T-helper 22 cell (primary cell): Measurements from ENCODE around the gene EBI3.
A peak's percentile ranks its signal among the peaks of the same experiment; 100 is the strongest.
"Not testable (repeated sequence)": the region's sequence is repeated elsewhere in the genome, so short reads cannot be mapped to it uniquely, and the experiment has no call there.

Source experiments
- DNase-seq: peaks from one replicate; pipeline ENCODE4 v3.0.0-alpha.2; 2020; ENCODE audit warnings: low read depth

Gene EBI3

GRCh38 chr19:4200940-4201542 lies 28.3 kb upstream of the EBI3 start:
- no peak for DNase-seq

GRCh38 chr19:4201798-4202197 lies 27.5 kb upstream of the EBI3 start:
- no peak for DNase-seq

GRCh38 chr19:4206818-4207484 lies 22.4 kb upstream of the EBI3 start:
- DNase-seq, result no peak

GRCh38 chr19:4208385-4209094 lies 20.8 kb upstream of the EBI3 start:
- no peak for DNase-seq

GRCh38 chr19:4210166-4210731 lies 19.1 kb upstream of the EBI3 start:
- DNase-seq, result no peak

GRCh38 chr19:4213116-4213515 lies 16.2 kb upstream of the EBI3 start:
- no peak for DNase-seq

GRCh38 chr19:4215807-4216206 lies 13.5 kb upstream of the EBI3 start:
- no peak for DNase-seq

GRCh38 chr19:4216846-4217245 lies 12.5 kb upstream of the EBI3 start:
- DNase-seq, result no peak

GRCh38 chr19:4217429-4218264 lies 11.7 kb upstream of the EBI3 start:
- no peak for DNase-seq

GRCh38 chr19:4218523-4218922 lies 10.8 kb upstream of the EBI3 start:
- DNase-seq, result not testable (repeated sequence)

GRCh38 chr19:4220188-4220587 lies 9.1 kb upstream of the EBI3 start:
- no peak for DNase-seq

GRCh38 chr19:4224470-4224869 lies 4.9 kb upstream of the EBI3 start:
- no peak for DNase-seq

- DNase-seq, result no peak
These were observed 3.4 kb upstream of the EBI3 start for GRCh38 chr19:4225885-4226284.

- no peak for DNase-seq
These were observed 1.6 kb upstream of the EBI3 start for GRCh38 chr19:4227771-4228170.

- no peak for DNase-seq
These were observed 551 bp upstream of the EBI3 start for GRCh38 chr19:4228765-4229178.

GRCh38 chr19:4230237-4230636 lies 914 bp downstream of the EBI3 start:
- not testable (repeated sequence) for DNase-seq

GRCh38 chr19:4231521-4231920 lies 2.2 kb downstream of the EBI3 start:
- DNase-seq, result not testable (repeated sequence)

GRCh38 chr19:4232139-4232538 lies 2.8 kb downstream of the EBI3 start:
- DNase-seq, result not testable (repeated sequence)

GRCh38 chr19:4232614-4233281 lies 3.4 kb downstream of the EBI3 start:
- DNase-seq, result no peak

GRCh38 chr19:4233282-4233853 lies 4.0 kb downstream of the EBI3 start:
- DNase-seq, result peak; percentile 16
